PFSK-1 (cell line): ENCODE results near the gene GRK3.

Experiments used
- FOXP2 ChIP-seq: optimal IDR thresholded peaks from 2 replicates; pipeline ENCODE3; 2011; ENCODE audit warnings: borderline replicate concordance, control low read depth, inconsistent platforms; ENCODE audit not compliant: insufficient read depth; ENCODE audit errors: extremely low read length, extremely low read depth
- POLR2AphosphoS5 ChIP-seq: IDR thresholded peaks from 2 replicates; pipeline ENCODE4 v1.6.1; 2012; ENCODE audit warnings: low read depth, mild to moderate bottlenecking, control low read depth, low read length, moderate library complexity
- REST ChIP-seq, 2 experiments: IDR thresholded peaks; 2 replicates each; pipeline versions ENCODE4 v1.6.1 to v1.8.0; 2011 to 2012; ENCODE audit warnings: low read depth in 2 of 2, low read length in 2 of 2, control low read depth in 1 of 2, inconsistent platforms in 1 of 2, mild to moderate bottlenecking in 1 of 2, moderate library complexity in 1 of 2; ENCODE audit not compliant: insufficient read depth in 1 of 2
- SIN3A ChIP-seq: IDR thresholded peaks from 2 replicates; pipeline ENCODE4 v1.6.1; 2012; ENCODE audit warnings: mild to moderate bottlenecking, low read length, moderate library complexity, borderline replicate concordance; ENCODE audit not compliant: insufficient read depth
- TAF1 ChIP-seq: IDR thresholded peaks from 2 replicates; pipeline ENCODE4 v1.6.1; 2012; ENCODE audit warnings: low read length, control low read depth, borderline replicate concordance; ENCODE audit not compliant: insufficient read depth

The GRK3 gene

GRCh38 chr22:25566186-25566897 is 1.9 kb downstream of the GRK3 start:
- no peak for TF ChIP-seq TAF1
- no peak for TF ChIP-seq POLR2AphosphoS5
- TF ChIP-seq REST (IDR thresholded peaks at IDR 0.05; ENCODE audit: insufficient read depth in 1 of 2, low read depth in 2 of 2, low read length in 2 of 2): no peak
- TF ChIP-seq FOXP2: no peak
- TF ChIP-seq SIN3A: no peak

- TF ChIP-seq POLR2AphosphoS5 (no peak), FOXP2 (no peak), SIN3A (no peak), TAF1 (no peak), REST (IDR thresholded peaks at IDR 0.05; ENCODE audit: insufficient read depth in 1 of 2, low read depth in 2 of 2, low read length in 2 of 2) (no peak)
These were observed 2.4 kb downstream of the GRK3 start for GRCh38 chr22:25566898-25567235.

DNA sequence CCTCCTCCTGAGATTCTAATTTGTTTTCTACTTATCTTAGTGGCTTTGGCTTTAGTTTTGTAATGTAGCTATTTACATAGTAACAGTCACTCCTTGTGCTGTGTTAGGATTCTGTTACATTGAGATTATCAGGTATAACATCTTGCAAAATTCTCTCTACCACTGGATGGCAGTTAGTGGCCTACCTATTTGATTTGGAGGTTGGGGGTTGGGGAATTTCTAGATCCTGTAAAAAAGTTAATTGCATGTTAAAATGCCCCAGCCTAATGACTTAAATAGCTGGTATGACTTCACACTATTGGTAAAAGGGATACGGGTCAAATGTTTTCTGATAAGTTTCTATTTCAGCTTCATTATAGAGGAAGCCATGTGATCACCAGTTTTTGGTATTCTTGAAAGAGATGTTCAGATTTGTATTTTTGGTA is 2.8 kb downstream of the GRK3 start:
- TF ChIP-seq POLR2AphosphoS5 (no peak), FOXP2 (no peak), REST (IDR thresholded peaks at IDR 0.05; ENCODE audit: insufficient read depth in 1 of 2, low read depth in 2 of 2, low read length in 2 of 2) (no peak), TAF1 (no peak), SIN3A (no peak)

GRCh38 chr22:25569361-25569760 is 4.9 kb downstream of the GRK3 start:
- no peak for TF ChIP-seq FOXP2

GRCh38 chr22:25569983-25570382 is 5.5 kb downstream of the GRK3 start:
- no peak for TF ChIP-seq POLR2AphosphoS5
- no peak for TF ChIP-seq REST (IDR thresholded peaks at IDR 0.05; ENCODE audit: insufficient read depth in 1 of 2, low read depth in 2 of 2, low read length in 2 of 2)
- no peak for TF ChIP-seq FOXP2
- TF ChIP-seq TAF1: no peak
- no peak for TF ChIP-seq SIN3A
